IMR-90 (cell line): Measurements from ENCODE around the gene TLNRD1. TPM values are rescaled to one million over a fixed set of nuclear protein-coding genes. Genes with fewer than 3 reads are reported as not detected.

Source experiments
- ATAC-seq: fragments of 200-7000 bp; cut with Tn5 transposase; 2 replicates; pipeline ENCODE4 v1.9.1; 2020; ENCODE audit warnings: low read depth, mild to moderate bottlenecking, moderate library complexity
- BruUV-seq: library from RNA; stranded (reverse); fragments of 400-500 nt; replicated peaks from 2 replicates; lab custom pipeline; 2021; lab: Mats Ljungman, UMichigan
- CTCF ChIA-PET: fragments of 300-600 bp; formaldehyde crosslinking; extraction: SDS; loops from one replicate; lab custom pipeline; 2021; ENCODE audit warnings: antibody characterized with exemption; lab: Yijun Ruan, JAX
- POLR2A ChIA-PET: fragments of 300-600 bp; sonication (Branson Sonifier 250); formaldehyde crosslinking; loops from one replicate; lab custom pipeline; 2022; ENCODE audit warnings: antibody characterized with exemption; ENCODE audit not compliant: unreplicated experiment; lab: Charles Lee
- DNase-seq: peaks from one replicate; pipeline ENCODE4 v3.0.0; 2013
- H2AFZ ChIP-seq: replicated peaks from 2 replicates; pipeline ENCODE3; 2013; ENCODE audit warnings: low read length, mild to moderate bottlenecking; ENCODE audit not compliant: poor library complexity
- H2AK5ac ChIP-seq: 2 replicates; pipeline ENCODE4 v1.6.1; 2013; ENCODE audit warnings: low read depth, low read length, inconsistent platforms
- H2AK9ac ChIP-seq: replicated peaks from 2 replicates; pipeline ENCODE3; 2013; ENCODE audit warnings: mild to moderate bottlenecking, low read depth, low read length, moderate library complexity; ENCODE audit not compliant: poor library complexity
- H2BK120ac ChIP-seq: 2 replicates; pipeline ENCODE4 v1.6.1; 2013; ENCODE audit warnings: low read depth, low read length, inconsistent platforms
- H2BK15ac ChIP-seq: 3 replicates; pipeline ENCODE4 v1.6.1; 2013; ENCODE audit warnings: low read depth, low read length, inconsistent platforms
- H2BK20ac ChIP-seq: 2 replicates; pipeline ENCODE4 v1.6.1; 2013; ENCODE audit warnings: low read depth, mild to moderate bottlenecking, inconsistent platforms, low read length, moderate library complexity
- H2BK5ac ChIP-seq: 2 replicates; pipeline ENCODE4 v1.6.1; 2013; ENCODE audit warnings: mild to moderate bottlenecking, low read depth, low read length, inconsistent platforms; ENCODE audit not compliant: poor library complexity, severe bottlenecking
- H3K14ac ChIP-seq: replicated peaks from 2 replicates; pipeline ENCODE4 v1.6.1; 2013; ENCODE audit warnings: low read depth, low read length, inconsistent platforms
- H3K18ac ChIP-seq: 2 replicates; pipeline ENCODE4 v1.6.1; 2013; ENCODE audit warnings: low read depth, low read length, control low read depth
- H3K23ac ChIP-seq: 2 replicates; pipeline ENCODE4 v1.6.1; 2013; ENCODE audit warnings: low read depth, low read length, inconsistent platforms
- H3K27ac ChIP-seq: 2 replicates; pipeline ENCODE4 v1.5.1; 2013; ENCODE audit warnings: mild to moderate bottlenecking, control low read depth, low read length; ENCODE audit not compliant: insufficient read depth
- H3K27me3 ChIP-seq: 2 replicates; pipeline ENCODE4 v1.6.1; 2013; ENCODE audit warnings: low read length; ENCODE audit not compliant: control insufficient read depth, insufficient read depth
- H3K36me3 ChIP-seq: 2 replicates; pipeline ENCODE4 v1.6.1; 2013; ENCODE audit warnings: low read length, mixed read lengths; ENCODE audit not compliant: control insufficient read depth, insufficient read depth
- H3K4ac ChIP-seq: 2 replicates; pipeline ENCODE4 v1.6.1; 2013; ENCODE audit warnings: low read depth, low read length, inconsistent platforms
- H3K4me1 ChIP-seq: 2 replicates; pipeline ENCODE4 v1.6.1; 2013; ENCODE audit warnings: low read length, mixed read lengths; ENCODE audit not compliant: control insufficient read depth, insufficient read depth
- H3K4me2 ChIP-seq: 2 replicates; pipeline ENCODE4 v1.6.1; 2013; ENCODE audit warnings: low read depth, mild to moderate bottlenecking, control low read depth, low read length, moderate library complexity
- H3K4me3 ChIP-seq: 2 replicates; pipeline ENCODE4 v1.5.1; 2013; ENCODE audit warnings: low read depth, mild to moderate bottlenecking, control low read depth, low read length, moderate library complexity; ENCODE audit not compliant: insufficient read depth
- H3K56ac ChIP-seq: 2 replicates; pipeline ENCODE4 v1.6.1; 2013; ENCODE audit warnings: low read length, inconsistent platforms; ENCODE audit not compliant: insufficient read depth; ENCODE audit errors: extremely low read depth
- H3K79me1 ChIP-seq, 2 experiments: 2 replicates each; pipeline ENCODE4 v1.6.1; 2013; ENCODE audit warnings: low read length in 2 of 2, inconsistent platforms in 1 of 2, low read depth in 1 of 2
- H3K9ac ChIP-seq: 2 replicates; pipeline ENCODE4 v1.6.1; 2013; ENCODE audit warnings: low read depth, low read length, control low read depth
- H3K9me1 ChIP-seq: 2 replicates; pipeline ENCODE4 v1.6.1; 2013; ENCODE audit warnings: low read length, inconsistent platforms; ENCODE audit not compliant: insufficient read depth
- H3K9me3 ChIP-seq: 2 replicates; pipeline ENCODE4 v1.6.1; 2013; ENCODE audit warnings: low read length; ENCODE audit not compliant: control insufficient read depth, insufficient read depth
- H4K20me1 ChIP-seq: 2 replicates; pipeline ENCODE4 v1.6.1; 2013; ENCODE audit warnings: low read length, inconsistent platforms; ENCODE audit not compliant: insufficient read depth
- H4K5ac ChIP-seq: 2 replicates; pipeline ENCODE4 v1.6.1; 2013; ENCODE audit warnings: mild to moderate bottlenecking, low read depth, low read length, control low read depth
- H4K8ac ChIP-seq, 2 experiments: 2 replicates each; pipeline ENCODE4 v1.6.1; 2013; ENCODE audit warnings: low read depth in 2 of 2, low read length in 2 of 2, control low read depth in 1 of 2, inconsistent platforms in 1 of 2
- H4K91ac ChIP-seq: 2 replicates; pipeline ENCODE4 v1.6.1; 2013; ENCODE audit warnings: low read depth, low read length, inconsistent platforms; ENCODE audit not compliant: insufficient read depth
- BHLHE40 ChIP-seq: fragments of 150-350 bp; IDR thresholded peaks from 2 replicates; pipeline ENCODE4 v1.6.1; 2016; ENCODE audit warnings: mild to moderate bottlenecking, low read depth, low read length
- CEBPB ChIP-seq: IDR thresholded peaks from 2 replicates; pipeline ENCODE4 v1.6.1; 2012; ENCODE audit warnings: low read depth, low read length, improper control_type of control experiment
- CHD1 ChIP-seq: IDR thresholded peaks from 2 replicates; pipeline ENCODE4 v1.6.1; 2012; ENCODE audit warnings: low read depth, low read length, improper control_type of control experiment
- CTCF ChIP-seq: conservative IDR thresholded peaks from 2 replicates; pipeline ENCODE4 v1.5.1; 2012; ENCODE audit warnings: mild to moderate bottlenecking, low read depth, low read length, improper control_type of control experiment
- ELK1 ChIP-seq: fragments of 150-350 bp; IDR thresholded peaks from 2 replicates; pipeline ENCODE4 v1.6.1; 2016; ENCODE audit warnings: low read depth, mild to moderate bottlenecking, low read length, moderate library complexity, borderline replicate concordance
- FOS ChIP-seq: fragments of 150-350 bp; IDR thresholded peaks from 2 replicates; pipeline ENCODE4 v1.6.1; 2016; ENCODE audit warnings: low read depth, low read length
- MAFK ChIP-seq: IDR thresholded peaks from 2 replicates; pipeline ENCODE4 v1.6.1; 2012; ENCODE audit warnings: low read depth, low read length, improper control_type of control experiment
- MAZ ChIP-seq: IDR thresholded peaks from 2 replicates; pipeline ENCODE4 v1.6.1; 2012; ENCODE audit warnings: low read depth, mild to moderate bottlenecking, low read length, improper control_type of control experiment, moderate library complexity, borderline replicate concordance
- MXI1 ChIP-seq: IDR thresholded peaks from 2 replicates; pipeline ENCODE4 v1.6.1; 2012; ENCODE audit warnings: low read depth, mild to moderate bottlenecking, low read length, moderate library complexity, borderline replicate concordance
- NFE2L2 ChIP-seq: fragments of 150-350 bp; IDR thresholded peaks from 2 replicates; pipeline ENCODE4 v1.6.1; 2016; ENCODE audit warnings: low read depth, mild to moderate bottlenecking, low read length
- POLR2A ChIP-seq: IDR thresholded peaks from 2 replicates; pipeline ENCODE4 v1.6.1; 2012; ENCODE audit warnings: mild to moderate bottlenecking, low read depth, low read length
- RAD21 ChIP-seq: IDR thresholded peaks from 2 replicates; pipeline ENCODE4 v1.6.1; 2012; ENCODE audit warnings: low read length, improper control_type of control experiment
- RCOR1 ChIP-seq: IDR thresholded peaks from 2 replicates; pipeline ENCODE4 v1.6.1; 2012; ENCODE audit warnings: mild to moderate bottlenecking, low read length, improper control_type of control experiment; ENCODE audit not compliant: insufficient replicate concordance
- RFX5 ChIP-seq: IDR thresholded peaks from 2 replicates; pipeline ENCODE4 v1.8.0; 2012; ENCODE audit warnings: low read depth, mild to moderate bottlenecking, low read length, moderate library complexity
- SMC3 ChIP-seq: fragments of 150-350 bp; IDR thresholded peaks from 2 replicates; pipeline ENCODE4 v1.6.1; 2016; ENCODE audit warnings: low read depth, mild to moderate bottlenecking, antibody characterized with exemption, low read length, moderate library complexity
- USF2 ChIP-seq: fragments of 150-350 bp; IDR thresholded peaks from 2 replicates; pipeline ENCODE4 v1.6.1; 2017; ENCODE audit warnings: mild to moderate bottlenecking, antibody characterized with exemption, low read length, low read depth
- WGBS, 2 experiments: methylation state at CpG; one replicate each; pipeline versions ENCODE4 v1.1.5 to v1.1.7; 2013; ENCODE audit warnings: missing lambda C conversion rate in 2 of 2; ENCODE audit not compliant: insufficient read length in 1 of 2; ENCODE audit errors: extremely low coverage in 2 of 2; 5-methylcytosine and 5-hydroxymethylcytosine counted together
- dilution Hi-C: fragments of 300-500 bp; cut with HindIII; formaldehyde crosslinking; loops from one replicate; pipeline ENCODE4 v1.14.3; 2018; ENCODE audit warnings: low sequenced_read_pairs; ENCODE audit not compliant: unreplicated experiment
- in situ Hi-C: fragments of 300-500 bp; cut with MboI; formaldehyde crosslinking; loops from 3 replicates; pipeline ENCODE4 v1.14.3; 2019; ENCODE audit warnings: low sequenced_read_pairs, inconsistent platforms, mixed read lengths
- intact Hi-C: fragments of 100-400 bp; cut with micrococcal nuclease; formaldehyde crosslinking; loops from 2 replicates; pipeline ENCODE4 v1.10.0; 2022
- polyA plus RNA-seq, 3 experiments: library from polyadenylated mRNA; depleted of rRNA; stranded (reverse); fragments of >200 nt; gene quantifications; 2 replicates each; pipeline ENCODE4 v1.2.3, GENCODE V29; 2012; ENCODE audit warnings: low replicate concordance in 1 of 3
- total RNA-seq: library from RNA; depleted of rRNA; stranded (reverse); fragments of >200 nt; gene quantifications from 2 replicates; pipeline ENCODE4 v1.2.3, GENCODE V29; 2012

TLNRD1 gene
- total and polyA plus RNA-seq, 2 of the 4 experiments (the other 2 are of a cell fraction), result 2.2 to 6.8 TPM

- intact Hi-C loops, result loop anchor here (1.0 kb wide), 1 partner anchor 289 kb away; no protein-coding TSS in a partner anchor
Measured at GRCh38 chr15:80976851-80977250, 23.9 kb upstream of the TLNRD1 start.

More at GRCh38 chr15:80976851-80977250, 23.9 kb upstream of the TLNRD1 start:
- no peak overlapping the region for H4K91ac ChIP-seq
- no peak overlapping the region for H2BK5ac ChIP-seq
- no peak overlapping the region for H3K4me2 ChIP-seq
- H3K14ac ChIP-seq, result no peak overlapping the region
- BruUV-seq, result no TSS peak
- no peak overlapping the region for H2AK5ac ChIP-seq
- H3K56ac ChIP-seq, result no peak overlapping the region
- in situ Hi-C loops, result no loop called here
- H3K4me3 ChIP-seq, result no peak overlapping the region
- dilution Hi-C loops, result no loop called here
- no peak overlapping the region for H2BK15ac ChIP-seq
- DNase-seq, result no peak
- no peaks in the 10 kb centered on the region for H3K27me3 ChIP-seq
- ChIA-PET CTCF (no interaction called here), POLR2A (no interaction called here)
- TF ChIP-seq MXI1, result no peak
- TF ChIP-seq CTCF, result no peak
- TF ChIP-seq RFX5, result no peak
- TF ChIP-seq CHD1, result no peak
- no peak for TF ChIP-seq RAD21
- no peak for TF ChIP-seq RCOR1
- no peak for TF ChIP-seq USF2
- no peak for TF ChIP-seq BHLHE40
- TF ChIP-seq CEBPB, result no peak
- no peak for TF ChIP-seq MAZ
- no peak for TF ChIP-seq ELK1
- no peak for TF ChIP-seq SMC3
- TF ChIP-seq MAFK, result no peak
- no peak for TF ChIP-seq NFE2L2
- no peak for TF ChIP-seq FOS
- TF ChIP-seq POLR2A, result no peak
- H3K36me3 ChIP-seq, result peaks cover 11% of the 10 kb centered on the region
- H3K4me1 ChIP-seq, result peaks cover 5% of the 10 kb centered on the region
- H3K9me3 ChIP-seq, result no peaks in the 10 kb centered on the region
- H2BK20ac ChIP-seq, result no peak overlapping the region
- H3K9me1 ChIP-seq, result peaks cover 8% of the 10 kb centered on the region
- peak overlapping the region; percentile 56 for H2AK9ac ChIP-seq
- no peak overlapping the region for H3K27ac ChIP-seq
- H3K79me1 ChIP-seq, result peaks cover 27 to 48% of the 10 kb centered on the region in 2 experiments
- no peak overlapping the region for H2BK120ac ChIP-seq
- no peak for ATAC-seq
- no peak overlapping the region for H3K23ac ChIP-seq
- H4K20me1 ChIP-seq, result peaks cover 13% of the 10 kb centered on the region
- no peak overlapping the region for H3K18ac ChIP-seq
- 100% methylated on average over 1 of the region's 4 CpGs; no CpG with 5 or more reads in 1 of the 2 experiments for WGBS, 2 experiments
- no peak overlapping the region for H4K5ac ChIP-seq
- H3K9ac ChIP-seq, result no peak overlapping the region
- no peak overlapping the region for H2AFZ ChIP-seq
- H3K4ac ChIP-seq, result no peak overlapping the region
- H4K8ac ChIP-seq, result no peak overlapping the region
